Measurements from ENCODE around the gene YIPF1.

YIPF1 gene

GRCh38 chr1:53929246-53929960, 39.8 kb upstream of the YIPF1 start:
- H3K9me3 ChIP-seq (ENCODE audit: control extremely low read depth in 1 of 5, control insufficient read depth in 4 of 5, insufficient read depth in 2 of 5, low read depth in 1 of 5, low read length in 4 of 5): peaks cover 3 to 19% (median 6%) of the 10 kb centered on the region in 5 experiments
- H3K4me3 ChIP-seq (ENCODE audit: control insufficient read depth in 1 of 7, extremely low read depth in 1 of 7, insufficient read depth in 4 of 7, low read depth in 2 of 7, low read length in 6 of 7): no peak overlapping the region
- no peaks in the 10 kb centered on the region for H3K27me3 ChIP-seq (replicated peaks in 2 of 5; ENCODE audit: control insufficient read depth in 4 of 5, insufficient read depth in 5 of 5, low read length in 4 of 5)
- ChIA-PET POLR2A (no interaction called here), CTCF (interaction anchor here (1.0 kb wide), 1 partner anchor 30 kb away, joined by 3 read pairs; no protein-coding TSS in a partner anchor)
- peaks cover 8 to 33% (median 22%) of the 10 kb centered on the region in 4 experiments for H3K36me3 ChIP-seq (ENCODE audit: control insufficient read depth in 4 of 4, insufficient read depth in 4 of 4, low read length in 3 of 4)
- DNase-seq: no peak
- no CpG with 5 or more reads among the region's 2 CpGs for WGBS (ENCODE audit: insufficient coverage)
- peak overlapping the region in 1 of 2 experiments; percentile 15 for H3K27ac ChIP-seq (ENCODE audit: insufficient read depth in 1 of 2, low read depth in 1 of 2, low read length in 2 of 2, poor library complexity in 1 of 2, severe bottlenecking in 2 of 2)
- peaks cover 0 to 6% (median 1%) of the 10 kb centered on the region in 4 experiments for H3K4me1 ChIP-seq (ENCODE audit: control extremely low read depth in 1 of 4, control insufficient read depth in 4 of 4, insufficient read depth in 4 of 4, low read length in 3 of 4)

DNA sequence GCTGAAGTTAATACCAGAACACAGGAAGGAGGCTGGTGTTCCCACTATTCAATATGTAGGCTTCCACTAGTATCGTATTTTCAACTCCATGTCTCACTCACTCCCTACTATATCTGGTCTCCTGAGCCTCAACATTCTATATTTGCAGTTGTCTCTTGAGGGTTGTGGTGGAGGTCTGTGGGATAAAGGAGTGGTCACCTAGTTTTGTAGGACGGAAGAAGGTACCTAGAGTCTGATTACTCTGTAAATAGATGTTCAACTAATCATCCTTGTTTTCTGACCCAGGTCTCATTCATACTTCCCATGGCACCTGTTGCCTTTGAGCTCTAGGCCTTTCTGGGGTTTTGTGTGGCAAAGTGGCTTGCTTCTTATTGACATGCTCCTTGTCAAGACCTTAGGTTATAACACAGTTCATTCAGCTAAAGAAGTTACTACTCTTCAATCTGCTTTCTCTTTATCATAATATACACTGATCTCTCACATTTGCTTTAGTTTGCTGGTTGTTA, 37.8 kb upstream of the YIPF1 start:
- DNase-seq: no peak
- H3K9me3 ChIP-seq (ENCODE audit: control extremely low read depth in 1 of 5, control insufficient read depth in 4 of 5, insufficient read depth in 2 of 5, low read depth in 1 of 5, low read length in 4 of 5): peaks cover 0 to 8% (median 3%) of the 10 kb centered on the region in 5 experiments
- no peak overlapping the region for H3K27ac ChIP-seq (ENCODE audit: insufficient read depth in 1 of 2, low read depth in 1 of 2, low read length in 2 of 2, poor library complexity in 1 of 2, severe bottlenecking in 2 of 2)
- WGBS (ENCODE audit: insufficient coverage): no CpG with 5 or more reads among the region's 2 CpGs
- ChIA-PET POLR2A (no interaction called here), CTCF (interaction anchor here (1.1 to 1.7 kb wide), 4 partner anchors 13 to 58 kb away, joined by 3 to 5 read pairs (median 4); no protein-coding TSS in a partner anchor)
- no peaks in the 10 kb centered on the region for H3K27me3 ChIP-seq (replicated peaks in 2 of 5; ENCODE audit: control insufficient read depth in 4 of 5, insufficient read depth in 5 of 5, low read length in 4 of 5)
- peaks cover 9 to 37% (median 24%) of the 10 kb centered on the region in 4 experiments for H3K36me3 ChIP-seq (ENCODE audit: control insufficient read depth in 4 of 4, insufficient read depth in 4 of 4, low read length in 3 of 4)
- H3K4me3 ChIP-seq (ENCODE audit: control insufficient read depth in 1 of 7, extremely low read depth in 1 of 7, insufficient read depth in 4 of 7, low read depth in 2 of 7, low read length in 6 of 7): no peak overlapping the region
- H3K4me1 ChIP-seq (ENCODE audit: control extremely low read depth in 1 of 4, control insufficient read depth in 4 of 4, insufficient read depth in 4 of 4, low read length in 3 of 4): peaks cover 0 to 6% (median 1%) of the 10 kb centered on the region in 4 experiments

DNA sequence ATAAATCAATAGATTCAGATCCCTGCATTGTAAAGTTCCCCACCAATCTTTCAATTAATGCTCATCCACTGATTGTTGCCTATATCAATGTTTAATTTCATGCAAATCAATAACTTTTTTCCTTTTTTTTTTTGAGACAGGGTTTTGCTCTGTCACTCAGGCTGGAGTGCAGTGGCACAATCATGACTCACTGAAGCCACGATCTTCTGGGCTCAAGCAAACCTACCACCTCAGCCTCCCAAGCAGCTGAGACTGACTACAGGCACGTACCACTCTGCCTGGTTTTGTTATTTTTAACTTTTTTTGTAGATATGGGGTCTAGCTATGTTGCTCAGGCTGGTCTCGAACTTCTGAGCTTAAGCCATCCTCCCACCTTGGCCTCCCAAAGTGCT, 30.1 kb upstream of the YIPF1 start:
- Histone ChIP-seq H3K27ac (ENCODE audit: insufficient read depth in 1 of 2, low read depth in 1 of 2, low read length in 2 of 2, poor library complexity in 1 of 2, severe bottlenecking in 2 of 2) (no peak overlapping the region), H3K36me3 (ENCODE audit: control insufficient read depth in 4 of 4, insufficient read depth in 4 of 4, low read length in 3 of 4) (peaks cover 8 to 43% (median 28%) of the 10 kb centered on the region in 4 experiments), H3K4me3 (ENCODE audit: control insufficient read depth in 1 of 7, extremely low read depth in 1 of 7, insufficient read depth in 4 of 7, low read depth in 2 of 7, low read length in 6 of 7) (no peak overlapping the region), H3K9me3 (ENCODE audit: control extremely low read depth in 1 of 5, control insufficient read depth in 4 of 5, insufficient read depth in 2 of 5, low read depth in 1 of 5, low read length in 4 of 5) (peaks cover 0 to 2% (median 0%) of the 10 kb centered on the region in 5 experiments), H3K27me3 (replicated peaks in 2 of 5; ENCODE audit: control insufficient read depth in 4 of 5, insufficient read depth in 5 of 5, low read length in 4 of 5) (no peaks in the 10 kb centered on the region), H3K4me1 (ENCODE audit: control extremely low read depth in 1 of 4, control insufficient read depth in 4 of 4, insufficient read depth in 4 of 4, low read length in 3 of 4) (peaks cover 0 to 4% (median 0%) of the 10 kb centered on the region in 4 experiments)
- DNase-seq: peak in 2 of 3 donors; percentile 47 to 56
- WGBS (ENCODE audit: insufficient coverage): 78% methylated on average over 2 of the region's 3 CpGs
- POLR2A ChIA-PET: no interaction called here
- CTCF ChIA-PET: interaction anchor here (1.0 kb wide), 1 partner anchor 40 kb away, joined by 4 read pairs; no protein-coding TSS in a partner anchor

DNA sequence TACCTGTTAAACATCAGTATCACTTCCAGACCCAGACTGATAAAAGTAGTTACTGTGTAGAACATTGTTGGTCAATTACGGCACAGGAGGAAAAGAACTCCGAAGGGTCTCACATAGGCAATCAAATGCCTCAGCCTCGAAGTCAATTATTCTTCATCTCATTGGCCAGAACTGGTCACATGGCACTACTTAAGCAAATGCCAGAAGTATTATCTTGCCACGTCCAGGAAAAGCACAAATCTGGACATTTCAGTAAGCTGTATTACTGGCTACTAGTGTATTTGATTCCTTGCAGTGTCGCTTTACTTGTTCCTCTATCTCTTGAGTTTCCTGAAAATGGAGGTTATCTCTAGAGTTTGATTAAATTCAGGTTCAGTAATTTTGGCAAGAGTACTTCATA, 28.7 kb upstream of the YIPF1 start:
- WGBS (ENCODE audit: insufficient coverage): 96% methylated on average over 4 of the region's 5 CpGs
- H3K9me3 ChIP-seq (ENCODE audit: control extremely low read depth in 1 of 5, control insufficient read depth in 4 of 5, insufficient read depth in 2 of 5, low read depth in 1 of 5, low read length in 4 of 5): peaks cover 0 to 2% (median 0%) of the 10 kb centered on the region in 5 experiments
- peaks cover 0 to 4% (median 0%) of the 10 kb centered on the region in 4 experiments for H3K4me1 ChIP-seq (ENCODE audit: control extremely low read depth in 1 of 4, control insufficient read depth in 4 of 4, insufficient read depth in 4 of 4, low read length in 3 of 4)
- no peaks in the 10 kb centered on the region for H3K27me3 ChIP-seq (replicated peaks in 2 of 5; ENCODE audit: control insufficient read depth in 4 of 5, insufficient read depth in 5 of 5, low read length in 4 of 5)
- no peak overlapping the region for H3K27ac ChIP-seq (ENCODE audit: insufficient read depth in 1 of 2, low read depth in 1 of 2, low read length in 2 of 2, poor library complexity in 1 of 2, severe bottlenecking in 2 of 2)
- DNase-seq: no peak
- CTCF ChIA-PET: interaction anchor here (0.6 kb wide), 1 partner anchor 35 kb away, joined by 3 read pairs; no protein-coding TSS in a partner anchor
- no peak overlapping the region for H3K4me3 ChIP-seq (ENCODE audit: control insufficient read depth in 1 of 7, extremely low read depth in 1 of 7, insufficient read depth in 4 of 7, low read depth in 2 of 7, low read length in 6 of 7)
- POLR2A ChIA-PET: no interaction called here
- H3K36me3 ChIP-seq (ENCODE audit: control insufficient read depth in 4 of 4, insufficient read depth in 4 of 4, low read length in 3 of 4): peaks cover 8 to 39% (median 25%) of the 10 kb centered on the region in 4 experiments

DNA sequence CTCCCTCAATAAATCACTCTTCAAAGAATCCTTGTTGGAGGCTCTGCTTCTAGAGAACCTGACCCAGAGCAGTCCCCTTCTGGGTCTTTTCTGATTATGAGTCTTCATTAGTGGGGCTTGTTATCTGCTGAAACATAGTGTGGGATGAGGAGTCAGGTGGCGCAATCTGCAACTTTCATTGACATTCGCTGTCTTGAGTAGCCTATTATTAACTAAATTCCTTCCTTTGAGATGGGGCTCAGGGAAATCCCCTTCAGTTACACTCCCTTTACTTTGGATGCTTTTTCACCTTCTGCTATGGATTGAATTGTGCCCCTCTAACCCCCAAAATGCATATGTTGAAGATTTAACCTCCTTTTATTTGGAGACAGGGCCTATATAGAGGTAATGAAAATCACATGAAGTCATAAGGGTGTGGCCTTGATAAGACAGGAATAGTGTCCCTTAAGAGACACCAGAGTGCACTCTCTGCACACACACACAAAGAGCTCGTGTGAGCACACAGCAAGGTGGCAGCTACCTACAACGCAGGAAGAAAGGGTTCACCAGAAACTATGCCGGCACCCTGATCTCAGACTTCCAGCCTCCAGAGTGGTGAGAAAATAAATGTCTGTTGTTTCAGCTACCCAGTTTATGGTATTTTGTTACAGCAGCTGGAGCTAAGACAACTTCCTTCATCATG, 23.9 kb upstream of the YIPF1 start:
- no peaks in the 10 kb centered on the region for H3K27me3 ChIP-seq (replicated peaks in 2 of 5; ENCODE audit: control insufficient read depth in 4 of 5, insufficient read depth in 5 of 5, low read length in 4 of 5)
- no peak for DNase-seq
- ChIA-PET CTCF (interaction anchor here (1.1 to 3.4 kb wide), 4 partner anchors 11 to 45 kb away, joined by 3 to 14 read pairs (median 8); no protein-coding TSS in a partner anchor), POLR2A (no interaction called here)
- no peak overlapping the region for H3K27ac ChIP-seq (ENCODE audit: insufficient read depth in 1 of 2, low read depth in 1 of 2, low read length in 2 of 2, poor library complexity in 1 of 2, severe bottlenecking in 2 of 2)
- no peak overlapping the region for H3K4me3 ChIP-seq (ENCODE audit: control insufficient read depth in 1 of 7, extremely low read depth in 1 of 7, insufficient read depth in 4 of 7, low read depth in 2 of 7, low read length in 6 of 7)
- H3K4me1 ChIP-seq (ENCODE audit: control extremely low read depth in 1 of 4, control insufficient read depth in 4 of 4, insufficient read depth in 4 of 4, low read length in 3 of 4): no peaks in the 10 kb centered on the region
- peaks cover 2 to 34% (median 11%) of the 10 kb centered on the region in 4 experiments for H3K36me3 ChIP-seq (ENCODE audit: control insufficient read depth in 4 of 4, insufficient read depth in 4 of 4, low read length in 3 of 4)
- 82% methylated on average over 2 of the region's 5 CpGs for WGBS (ENCODE audit: insufficient coverage)
- H3K9me3 ChIP-seq (ENCODE audit: control extremely low read depth in 1 of 5, control insufficient read depth in 4 of 5, insufficient read depth in 2 of 5, low read depth in 1 of 5, low read length in 4 of 5): no peaks in the 10 kb centered on the region

- no peaks in the 10 kb centered on the region for H3K4me1 ChIP-seq (ENCODE audit: control extremely low read depth in 1 of 4, control insufficient read depth in 4 of 4, insufficient read depth in 4 of 4, low read length in 3 of 4)
- ChIA-PET POLR2A (interaction anchor here (0.6 kb wide), 1 partner anchor 1857 kb away, joined by 3 read pairs; no protein-coding TSS in a partner anchor), CTCF (interaction anchor here (1.4 to 2.1 kb wide), 3 partner anchors 13 to 32 kb away, joined by 4 to 14 read pairs (median 6); no protein-coding TSS in a partner anchor)
- DNase-seq: no peak
- no peak overlapping the region for H3K27ac ChIP-seq (ENCODE audit: insufficient read depth in 1 of 2, low read depth in 1 of 2, low read length in 2 of 2, poor library complexity in 1 of 2, severe bottlenecking in 2 of 2)
- no peaks in the 10 kb centered on the region for H3K27me3 ChIP-seq (replicated peaks in 2 of 5; ENCODE audit: control insufficient read depth in 4 of 5, insufficient read depth in 5 of 5, low read length in 4 of 5)
- H3K4me3 ChIP-seq (ENCODE audit: control insufficient read depth in 1 of 7, extremely low read depth in 1 of 7, insufficient read depth in 4 of 7, low read depth in 2 of 7, low read length in 6 of 7): no peak overlapping the region
- no peaks in the 10 kb centered on the region for H3K9me3 ChIP-seq (ENCODE audit: control extremely low read depth in 1 of 5, control insufficient read depth in 4 of 5, insufficient read depth in 2 of 5, low read depth in 1 of 5, low read length in 4 of 5)
- H3K36me3 ChIP-seq (ENCODE audit: control insufficient read depth in 4 of 4, insufficient read depth in 4 of 4, low read length in 3 of 4): peaks cover 2 to 33% (median 8%) of the 10 kb centered on the region in 4 experiments
- 95% methylated on average over 3 of the region's 4 CpGs for WGBS (ENCODE audit: insufficient coverage)
Measured at GRCh38 chr1:53911442-53911841, 21.8 kb upstream of the YIPF1 start.
